HCT116 (cell line): ENCODE measurements around the gene IL4. TPM values are rescaled to one million over a fixed set of nuclear protein-coding genes. Genes with fewer than 3 reads are reported as not detected.

Source experiments
- ATAC-seq: fragments of 200-7000 bp; cut with Tn5 transposase; 2 replicates; pipeline ENCODE4 v1.9.1; 2020; ENCODE audit warnings: mild to moderate bottlenecking, moderate library complexity
- BruUV-seq: library from RNA; stranded (reverse); fragments of 400-500 nt; replicated peaks from 2 replicates; lab custom pipeline; 2021; lab: Mats Ljungman, UMichigan
- CTCF ChIA-PET: fragments of 300-600 bp; sonication (Branson Sonifier 250); formaldehyde crosslinking; loops from one replicate; lab custom pipeline; 2021; ENCODE audit warnings: antibody characterized with exemption; lab: Charles Lee
- POLR2A ChIA-PET: fragments of 300-600, 350-600 bp; sonication (Branson Sonifier 250); formaldehyde crosslinking; loops from one replicate; lab custom pipeline; 2021; ENCODE audit warnings: antibody characterized with exemption; lab: Charles Lee
- RAD21 ChIA-PET, 2 experiments: fragments of 300-600 bp; sonication (Branson Sonifier 250); formaldehyde crosslinking; loops; one replicate each; lab custom pipeline; 2023; ENCODE audit warnings: low total read pairs in 2 of 2; ENCODE audit not compliant: uncharacterized antibody in 2 of 2, unreplicated experiment in 2 of 2, low non-redundant PET in 1 of 2; lab: Charles Lee
- DNase-seq: peaks from one replicate; pipeline ENCODE4 v3.0.0-alpha.2; 2010; ENCODE audit warnings: low read depth, low spot score
- H2AFZ ChIP-seq: fragments of 200-600 bp; shearing (Covaris generic), sonication (generic); 2 replicates; pipeline ENCODE4 v1.6.1; 2017; ENCODE audit warnings: low read depth, mixed run types, mixed read lengths, antibody characterized with exemption, low read length; ENCODE audit not compliant: poor library complexity, severe bottlenecking
- H3K27ac ChIP-seq: 2 replicates; pipeline ENCODE4 v1.5.1; 2012; ENCODE audit warnings: low read depth, low read length
- H3K27me3 ChIP-seq: fragments of 200-600 bp; sonication (generic); 2 replicates; pipeline ENCODE4 v1.6.1; 2016; ENCODE audit warnings: mixed run types, low read length, mixed read lengths; ENCODE audit not compliant: insufficient read depth
- H3K36me3 ChIP-seq, 2 experiments: fragments of 200-500 bp in 1 of 2; fragments of 200-600 bp in 1 of 2; sonication (Bioruptor generic) in 1 of 2; sonication (generic) in 1 of 2; 2 replicates each; pipeline versions ENCODE4 v1.5.1 to v1.6.1; 2014 to 2016; ENCODE audit warnings: low read length in 2 of 2, inconsistent platforms in 1 of 2, mixed read lengths in 1 of 2, mixed run types in 1 of 2; ENCODE audit not compliant: insufficient read depth in 2 of 2, control insufficient read depth in 1 of 2
- H3K4me1 ChIP-seq, 2 experiments: fragments of 200-600 bp in 1 of 2; sonication (generic) in 1 of 2; 2 replicates each; pipeline versions ENCODE4 v1.5.1 to v1.6.1; 2012 to 2017; ENCODE audit warnings: low read length in 2 of 2, inconsistent platforms in 1 of 2, mild to moderate bottlenecking in 1 of 2, mixed read lengths in 1 of 2, mixed run types in 1 of 2, moderate library complexity in 1 of 2; ENCODE audit not compliant: insufficient read depth in 2 of 2, control insufficient read depth in 1 of 2
- H3K4me2 ChIP-seq: fragments of 200-600 bp; sonication (generic); 2 replicates; pipeline ENCODE4 v1.6.1; 2017; ENCODE audit warnings: mixed run types, low read length, mixed read lengths
- H3K4me3 ChIP-seq, 2 experiments: fragments of 200-600 bp in 1 of 2; sonication (generic) in 1 of 2; replicated peaks in 1 of 2; 2 replicates each; pipeline ENCODE4 v1.5.1; 2011 to 2016; ENCODE audit warnings: low read length in 2 of 2, control low read depth in 1 of 2, low read depth in 1 of 2, mild to moderate bottlenecking in 1 of 2, mixed read lengths in 1 of 2, mixed run types in 1 of 2
- H3K79me2 ChIP-seq: fragments of 200-600 bp; sonication (generic); 2 replicates; pipeline ENCODE4 v1.6.1; 2017; ENCODE audit warnings: mild to moderate bottlenecking, mixed run types, low read length, moderate library complexity, mixed read lengths; ENCODE audit not compliant: insufficient read depth
- H3K9ac ChIP-seq: fragments of 200-600 bp; sonication (generic); 2 replicates; pipeline ENCODE4 v1.6.1; 2016; ENCODE audit warnings: low read length, mixed read lengths
- H3K9me2 ChIP-seq: fragments of 200-600 bp; sonication (generic), shearing (Covaris generic); 2 replicates; pipeline ENCODE4 v1.6.1; 2017; ENCODE audit warnings: mixed run types, mild to moderate bottlenecking, moderate library complexity; ENCODE audit not compliant: insufficient read depth
- H3K9me3 ChIP-seq, 2 experiments: fragments of 200-500 bp in 1 of 2; fragments of 200-600 bp in 1 of 2; sonication (Bioruptor generic) in 1 of 2; sonication (generic) in 1 of 2; 2 replicates each; pipeline ENCODE4 v1.6.1; 2014 to 2017; ENCODE audit warnings: low read length in 2 of 2, mixed read lengths in 2 of 2, inconsistent platforms in 1 of 2, low read depth in 1 of 2, mild to moderate bottlenecking in 1 of 2, mixed run types in 1 of 2, moderate library complexity in 1 of 2; ENCODE audit not compliant: control insufficient read depth in 1 of 2, insufficient read depth in 1 of 2
- H4K20me1 ChIP-seq: fragments of 200-600 bp; sonication (generic), shearing (Covaris generic); 2 replicates; pipeline ENCODE4 v1.6.1; 2017; ENCODE audit warnings: mixed run types, mild to moderate bottlenecking, moderate library complexity; ENCODE audit not compliant: insufficient read depth
- ATF3 ChIP-seq: IDR thresholded peaks from 2 replicates; pipeline ENCODE4 v1.6.1; 2012
- CBX3 ChIP-seq: IDR thresholded peaks from 2 replicates; pipeline ENCODE4 v1.6.1; 2012; ENCODE audit warnings: low read depth
- CTCF ChIP-seq, 3 experiments: fragments of 200-600 bp in 1 of 3; sonication (generic) in 1 of 3; IDR thresholded peaks in 2 of 3; conservative IDR thresholded peaks in 1 of 3; 2 replicates each; pipeline ENCODE4 v1.5.1; 2012 to 2017; ENCODE audit warnings: low read depth in 2 of 3, low read length in 2 of 3, antibody characterized with exemption in 1 of 3, borderline replicate concordance in 1 of 3, control low read depth in 1 of 3, mild to moderate bottlenecking in 1 of 3, mixed read lengths in 1 of 3, mixed run types in 1 of 3, moderate library complexity in 1 of 3; ENCODE audit not compliant: insufficient read depth in 1 of 3
- ELF1 ChIP-seq: IDR thresholded peaks from 2 replicates; pipeline ENCODE4 v1.6.1; 2012; ENCODE audit warnings: low read depth, borderline replicate concordance
- EZH2 ChIP-seq: fragments of 200-600 bp; sonication (generic); IDR thresholded peaks from 2 replicates; pipeline ENCODE4 v1.6.1; 2017; ENCODE audit warnings: antibody characterized with exemption, mixed run types
- EZH2phosphoT487 ChIP-seq: fragments of 200-600 bp; IDR thresholded peaks from 2 replicates; pipeline ENCODE4 v1.6.1; 2018; ENCODE audit warnings: antibody characterized with exemption, borderline replicate concordance
- JUND ChIP-seq: IDR thresholded peaks from 2 replicates; pipeline ENCODE4 v1.6.1; 2012
- MAX ChIP-seq: IDR thresholded peaks from 2 replicates; pipeline ENCODE4 v1.6.1; 2012
- POLR2A ChIP-seq: IDR thresholded peaks from 2 replicates; pipeline ENCODE4 v1.7.0; 2011; ENCODE audit warnings: borderline replicate concordance; ENCODE audit not compliant: insufficient read depth, insufficient read length; ENCODE audit errors: extremely low read depth
- RAD21 ChIP-seq: IDR thresholded peaks from 2 replicates; pipeline ENCODE4 v1.6.1; 2012; ENCODE audit warnings: low read depth, mild to moderate bottlenecking
- REST ChIP-seq: IDR thresholded peaks from 2 replicates; pipeline ENCODE4 v1.6.1; 2012; ENCODE audit warnings: low read depth
- SP1 ChIP-seq: IDR thresholded peaks from 2 replicates; pipeline ENCODE4 v1.6.1; 2012; ENCODE audit warnings: low read depth
- SRF ChIP-seq: IDR thresholded peaks from 2 replicates; pipeline ENCODE4 v1.6.1; 2012; ENCODE audit warnings: low read depth
- ZFX ChIP-seq: fragments of 450-650 bp; IDR thresholded peaks from 2 replicates; pipeline ENCODE4 v1.6.1; 2017
- intact Hi-C: fragments of 100-400 bp; cut with micrococcal nuclease; formaldehyde crosslinking; loops from 2 replicates; pipeline ENCODE4 v1.10.0; 2022
- total RNA-seq: library from RNA; stranded (reverse); gene quantifications from one replicate; pipeline ENCODE4 v1.2.1, GENCODE V29; 2021; ENCODE audit not compliant: unreplicated experiment

Gene IL4
- total RNA-seq, 1 experiment from 2014 or later, result not detected

GRCh38 chr5:132653716-132654115, 20.1 kb upstream of the IL4 start:
- Histone ChIP-seq H3K27ac (no peak overlapping the region), H3K79me2 (no peaks in the 10 kb centered on the region), H3K4me2 (no peak overlapping the region), H3K4me3 (no peak overlapping the region), H3K27me3 (no peaks in the 10 kb centered on the region), H3K9me3 (no peaks in the 10 kb centered on the region), H3K36me3 (no peaks in the 10 kb centered on the region), H3K4me1 (no peaks in the 10 kb centered on the region), H3K9ac (no peak overlapping the region), H4K20me1 (no peaks in the 10 kb centered on the region), H3K9me2 (no peaks in the 10 kb centered on the region), H2AFZ (no peak overlapping the region)
- RAD21 ChIA-PET, result no interaction called here
- intact Hi-C loops, result no loop called here
- TF ChIP-seq MAX, result no peak
- TF ChIP-seq CTCF (IDR thresholded peaks at IDR 0.05 in 2 of 3, conservative IDR thresholded peaks at IDR 0.05 in 1 of 3; ENCODE audit: borderline replicate concordance in 1 of 3, insufficient read depth in 1 of 3, low read depth in 2 of 3, low read length in 2 of 3), result no peak
- no peak for TF ChIP-seq POLR2A
- DNase-seq, result no peak
- BruUV-seq, result no TSS peak
- CTCF ChIA-PET, result no interaction called here
- no peak for ATAC-seq
- POLR2A ChIA-PET, result no interaction called here

- H3K79me2 ChIP-seq, result no peaks in the 10 kb centered on the region
- H3K9me3 ChIP-seq, result no peaks in the 10 kb centered on the region
- no peak overlapping the region for H3K27ac ChIP-seq
- H3K4me3 ChIP-seq, result no peak overlapping the region
- H3K4me2 ChIP-seq, result no peak overlapping the region
- ChIA-PET POLR2A (no interaction called here), CTCF (no interaction called here), RAD21 (no interaction called here)
- ATAC-seq (no peak), DNase-seq (no peak)
- H3K9me2 ChIP-seq, result no peaks in the 10 kb centered on the region
- TF ChIP-seq JUND (no peak), ELF1 (no peak), ZFX (no peak), SP1 (no peak), CBX3 (no peak), SRF (no peak), RAD21 (no peak), ATF3 (no peak), REST (no peak), MAX (no peak), EZH2 (no peak), EZH2phosphoT487 (no peak)
- H2AFZ ChIP-seq, result no peak overlapping the region
- H4K20me1 ChIP-seq, result no peaks in the 10 kb centered on the region
- BruUV-seq, result no TSS peak
- H3K36me3 ChIP-seq, result no peaks in the 10 kb centered on the region
- no peak overlapping the region for H3K9ac ChIP-seq
- intact Hi-C loops, result no loop called here
- H3K4me1 ChIP-seq, result no peaks in the 10 kb centered on the region
- H3K27me3 ChIP-seq, result no peaks in the 10 kb centered on the region
These were observed 17.7 kb upstream of the IL4 start for GRCh38 chr5:132655821-132656773.
